GDM1 (cell line): ENCODE data around the gene GTPBP2.
"Not testable (repeated sequence)": the region's sequence is repeated elsewhere in the genome, so short reads cannot be mapped to it uniquely, and the experiment has no call there.

Experiments used
- DNase-seq: peaks from one replicate; lab custom pipeline; 2025; lab: John Stamatoyannopoulos, UW

Gene GTPBP2

DNA sequence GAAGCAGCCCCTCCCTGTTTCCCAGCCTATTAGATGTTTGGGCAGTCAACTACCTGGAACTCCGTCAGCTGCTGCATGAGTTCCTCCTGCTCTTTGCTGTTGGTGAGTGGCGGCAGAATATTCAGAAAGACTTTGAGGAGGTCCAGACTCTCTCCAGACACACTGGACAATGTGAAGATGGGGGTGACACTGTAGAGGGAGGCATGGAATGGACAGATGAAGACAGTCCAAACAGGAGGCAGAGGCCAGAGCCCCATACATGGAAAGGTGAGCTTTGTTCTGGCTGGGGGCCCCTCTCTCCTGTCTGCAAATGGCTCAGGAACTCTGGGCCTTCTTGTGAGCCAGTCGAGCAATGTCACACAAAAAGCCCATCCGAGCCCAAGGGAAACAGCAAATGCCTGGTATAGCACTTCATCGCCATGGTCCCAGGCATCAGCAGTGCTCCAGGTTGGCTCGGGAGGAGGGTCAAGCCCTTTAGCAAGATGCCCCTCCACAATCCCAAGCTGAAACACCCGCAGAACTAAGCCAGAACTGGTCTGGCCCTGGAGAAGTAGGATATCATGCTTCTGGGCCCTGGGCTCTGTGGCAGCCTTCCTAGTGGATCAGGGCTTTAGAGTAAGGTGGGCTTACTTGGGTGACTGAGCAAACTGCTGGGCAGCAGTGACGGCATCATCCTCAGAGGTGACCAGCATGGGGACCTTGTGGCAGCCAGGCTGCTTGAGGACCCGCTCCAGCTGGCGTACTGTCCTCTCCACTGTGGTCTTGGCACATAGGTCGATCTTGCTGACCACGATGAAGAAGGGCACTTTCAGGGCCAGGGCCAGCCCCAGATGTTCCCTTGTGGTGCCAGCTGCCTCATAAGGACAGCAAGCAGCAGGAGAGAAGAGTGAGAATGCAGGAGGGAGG, 4.9 kb downstream of the GTPBP2 start:
- DNase-seq, result no peak

DNA sequence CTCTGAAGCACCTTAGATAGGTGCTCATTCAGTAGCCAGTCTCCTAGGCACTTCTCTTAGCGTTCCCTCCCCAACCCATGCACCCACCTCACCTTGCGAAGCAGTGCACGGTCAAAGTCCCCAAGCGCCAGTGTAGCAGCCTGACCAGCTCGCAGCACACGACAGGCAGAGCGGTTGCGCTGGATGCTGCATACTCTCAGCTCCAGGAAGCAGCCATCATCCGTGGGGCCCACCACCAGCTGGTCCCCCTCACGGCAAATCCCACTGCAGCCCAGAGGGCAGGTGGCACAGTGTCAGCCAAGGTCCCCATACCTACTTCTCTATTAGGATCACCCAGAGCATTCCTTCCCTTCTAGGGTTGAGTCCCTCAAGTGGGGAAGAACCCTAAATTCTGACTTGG, 6.5 kb downstream of the GTPBP2 start:
- no peak for DNase-seq

DNA sequence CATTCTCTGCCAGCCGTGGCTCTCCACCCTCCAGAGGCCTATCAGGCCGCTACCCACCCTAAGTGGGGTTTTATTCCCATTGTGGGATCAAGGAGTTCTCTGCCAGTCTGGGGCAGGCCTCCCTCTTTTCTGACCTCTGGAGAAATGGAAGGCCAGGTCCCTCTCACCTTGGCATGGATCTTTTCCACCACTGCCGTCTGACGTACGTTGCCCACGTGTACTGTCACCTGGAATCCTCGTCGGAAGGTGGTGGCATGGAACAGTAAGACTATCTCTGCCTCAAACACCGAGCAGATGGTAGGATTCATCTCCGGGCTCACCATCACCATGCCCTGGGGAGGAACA, 7.3 kb downstream of the GTPBP2 start:
- DNase-seq, result no peak

DNA sequence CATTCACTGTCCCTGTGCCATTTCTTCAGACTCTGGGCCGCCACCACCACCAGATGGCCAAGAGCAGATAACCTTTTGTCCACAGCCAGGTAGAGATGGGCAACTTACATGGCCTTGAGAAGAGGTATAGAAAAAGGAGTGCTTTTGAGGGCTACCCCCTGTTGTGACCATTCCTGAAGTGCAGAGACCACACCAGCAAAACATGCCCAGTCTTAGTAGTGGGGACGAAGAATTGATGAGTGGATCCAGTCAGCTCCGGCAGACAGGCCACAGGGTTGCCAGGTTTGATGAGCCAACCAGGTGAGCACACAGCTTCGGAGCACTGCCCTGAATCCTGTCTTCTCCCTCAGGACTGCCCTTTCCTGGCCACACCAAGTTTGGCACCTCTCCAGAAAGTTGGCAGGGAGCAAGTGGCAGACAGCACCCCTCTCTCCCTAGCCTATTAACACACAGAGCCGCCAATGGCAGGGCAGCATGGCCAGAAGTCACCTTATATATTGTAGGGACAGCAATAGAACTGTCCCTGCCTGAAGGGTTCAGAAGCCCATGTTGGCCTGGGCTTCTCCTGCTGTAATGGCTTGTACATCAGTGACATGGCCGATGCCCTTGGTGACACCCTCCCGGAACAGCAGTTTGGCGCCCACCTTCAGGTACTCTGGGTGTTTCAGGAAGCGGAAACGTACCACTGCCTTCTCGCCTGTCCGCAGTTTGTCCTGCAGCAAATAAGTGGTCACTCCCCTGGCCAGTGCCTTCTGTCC, 7.8 kb downstream of the GTPBP2 start:
- DNase-seq, result no peak

DNA sequence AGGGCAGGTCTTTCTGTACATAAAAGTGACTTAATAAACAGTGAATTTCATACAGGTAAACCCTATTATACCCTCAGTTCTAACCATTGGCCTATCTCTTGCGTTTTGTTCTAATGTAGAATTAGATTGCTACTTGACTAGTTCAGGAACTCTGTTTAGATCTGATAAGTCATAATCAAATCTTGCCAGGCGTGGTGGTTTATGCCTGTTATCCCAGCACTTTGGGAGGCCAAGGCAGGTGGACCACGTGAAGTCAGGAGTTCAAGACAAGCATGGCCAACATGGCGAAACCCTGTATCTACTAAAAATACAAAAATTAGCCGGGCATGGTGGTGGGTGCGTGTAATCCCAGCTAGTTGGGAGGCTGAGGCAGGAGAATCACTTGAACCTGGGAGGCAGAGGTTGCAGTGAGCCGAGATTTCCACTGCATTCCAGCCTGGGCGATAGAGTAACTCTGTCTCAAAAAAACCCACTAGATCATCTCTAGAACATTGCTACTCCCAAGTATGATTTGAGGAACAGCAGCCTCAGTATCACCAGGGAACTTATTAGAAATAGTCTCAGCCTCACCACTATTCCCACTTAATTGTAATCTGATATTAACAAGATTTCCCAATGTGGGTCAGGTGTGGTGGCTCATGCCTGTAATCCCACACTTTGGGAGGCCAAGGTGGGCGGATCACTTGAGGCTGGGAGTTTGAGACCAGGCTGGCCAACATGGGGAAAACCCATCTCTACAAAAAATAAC, 12.2 kb downstream of the GTPBP2 start:
- no peak for DNase-seq

DNA sequence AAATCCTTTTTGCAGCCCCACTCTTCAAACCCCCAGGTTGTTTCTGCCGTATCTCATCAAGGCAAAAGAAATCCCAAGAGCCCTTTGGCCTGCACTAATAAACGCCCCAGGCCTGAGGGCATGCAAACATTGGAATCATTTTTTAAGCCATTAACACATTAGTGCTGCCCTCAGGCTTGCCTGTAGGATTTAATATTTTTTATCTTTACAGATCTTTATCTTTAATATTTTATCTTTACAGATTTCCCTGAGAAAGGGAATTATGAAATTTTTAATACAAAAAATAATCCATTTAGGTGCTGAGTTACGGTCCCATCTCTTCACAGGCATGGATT, 14.7 kb downstream of the GTPBP2 start:
- DNase-seq, result no peak

DNA sequence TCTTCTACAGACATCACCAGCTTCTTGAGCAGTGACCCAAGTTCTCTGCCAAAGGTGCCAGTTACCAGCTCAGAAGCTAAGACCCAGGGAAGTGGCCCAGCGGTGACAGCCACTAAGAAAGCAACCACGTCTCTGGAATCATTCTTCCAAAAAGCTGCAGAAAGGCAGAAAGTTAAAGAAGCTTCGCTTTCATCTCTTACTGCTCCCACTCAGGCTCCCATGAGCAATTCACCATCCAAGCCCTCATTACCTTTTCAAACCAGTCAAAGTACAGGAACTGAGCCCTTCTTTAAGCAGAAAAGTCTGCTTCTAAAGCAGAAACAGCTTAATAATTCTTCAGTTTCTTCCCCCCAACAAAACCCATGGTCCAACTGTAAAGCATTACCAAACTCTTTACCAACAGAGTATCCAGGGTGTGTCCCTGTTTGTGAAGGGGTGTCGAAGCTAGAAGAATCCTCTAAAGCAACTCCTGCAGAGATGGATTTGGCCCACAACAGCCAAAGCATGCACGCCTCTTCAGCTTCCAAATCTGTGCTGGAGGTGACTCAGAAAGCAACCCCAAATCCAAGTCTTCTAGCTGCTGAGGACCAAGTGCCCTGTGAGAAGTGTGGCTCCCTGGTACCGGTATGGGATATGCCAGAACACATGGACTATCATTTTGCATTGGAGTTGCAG, 15.2 kb downstream of the GTPBP2 start:
- no peak for DNase-seq

DNA sequence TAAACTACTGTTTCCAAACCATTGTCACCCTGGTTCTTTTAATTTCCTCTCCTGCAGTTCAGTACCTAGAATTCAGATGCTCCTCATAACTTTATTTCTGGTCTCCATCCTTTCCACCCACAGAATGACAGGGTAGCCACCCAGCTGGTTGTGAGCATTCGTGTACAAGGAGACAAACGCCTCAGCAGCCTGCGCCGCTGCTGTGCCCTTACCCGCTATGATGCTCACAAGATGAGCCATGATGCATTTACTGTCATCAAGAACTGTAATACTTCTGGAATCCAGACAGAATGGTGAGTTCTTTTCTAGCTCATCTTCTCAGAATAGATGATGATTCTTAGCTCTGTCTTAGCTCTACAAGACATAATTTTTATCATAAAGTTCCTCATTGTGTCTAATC, 18.6 kb downstream of the GTPBP2 start:
- DNase-seq, result no peak

DNA sequence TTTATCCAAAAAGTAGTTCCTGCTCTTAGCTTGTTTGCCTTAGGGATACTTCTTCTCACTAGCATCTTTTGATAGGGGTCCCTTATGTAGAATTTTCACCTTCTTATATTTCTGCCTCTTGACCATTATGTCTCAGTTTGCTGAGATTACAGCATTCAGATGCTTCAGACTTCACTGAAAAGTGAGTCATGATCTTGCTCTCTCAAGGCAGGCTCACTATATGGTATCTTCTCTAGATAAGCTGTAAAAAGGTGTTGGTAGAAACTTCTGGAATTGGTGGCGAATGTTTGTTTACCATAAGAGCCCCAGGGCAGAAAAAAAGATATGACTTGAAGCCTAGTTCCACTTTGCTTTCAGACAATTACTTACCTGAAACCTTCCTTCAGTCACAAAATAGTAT, 19.7 kb downstream of the GTPBP2 start:
- DNase-seq, result no peak

DNA sequence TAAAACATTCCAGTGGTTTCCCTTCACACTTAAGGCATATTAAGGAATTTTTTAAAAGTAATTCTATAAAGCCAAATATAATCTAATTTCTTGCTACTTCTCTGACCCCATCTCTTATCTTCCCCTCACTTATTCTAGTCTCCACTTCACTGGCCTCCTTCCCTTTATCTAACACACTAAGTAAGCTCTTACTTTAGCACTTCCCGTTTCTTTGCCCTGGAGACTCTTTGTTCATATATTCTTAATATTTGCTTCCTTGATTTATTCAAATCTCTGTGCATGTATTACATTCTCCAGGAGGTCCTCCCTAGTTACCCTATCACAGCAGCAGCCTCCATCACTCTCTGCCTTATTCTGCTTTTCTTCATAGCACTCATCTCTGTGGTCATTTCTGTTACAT, 20.3 kb downstream of the GTPBP2 start:
- no peak for DNase-seq

DNA sequence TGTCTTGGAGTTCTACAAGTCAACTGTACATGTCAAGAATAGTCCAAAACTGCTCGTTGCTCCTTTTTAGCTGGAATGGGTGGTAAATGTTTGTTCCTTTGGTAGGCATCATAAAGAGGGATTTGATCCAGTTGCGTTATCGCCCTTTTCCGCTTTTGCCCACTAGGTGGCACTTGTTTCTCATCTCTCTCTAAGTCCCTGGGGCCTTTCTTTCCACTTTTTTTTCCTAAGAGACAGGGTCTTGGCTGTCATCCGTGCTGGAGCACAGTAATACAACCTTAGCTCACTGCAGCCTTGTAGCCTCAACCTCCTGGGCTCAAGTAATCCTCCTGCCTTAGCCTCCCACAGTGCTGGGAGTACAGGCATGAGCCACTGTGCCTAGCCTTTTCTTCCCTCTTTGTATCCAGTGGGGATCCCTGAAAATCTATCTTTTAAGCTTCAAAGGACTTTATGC, 20.7 kb downstream of the GTPBP2 start:
- peak; percentile 29 for DNase-seq

DNA sequence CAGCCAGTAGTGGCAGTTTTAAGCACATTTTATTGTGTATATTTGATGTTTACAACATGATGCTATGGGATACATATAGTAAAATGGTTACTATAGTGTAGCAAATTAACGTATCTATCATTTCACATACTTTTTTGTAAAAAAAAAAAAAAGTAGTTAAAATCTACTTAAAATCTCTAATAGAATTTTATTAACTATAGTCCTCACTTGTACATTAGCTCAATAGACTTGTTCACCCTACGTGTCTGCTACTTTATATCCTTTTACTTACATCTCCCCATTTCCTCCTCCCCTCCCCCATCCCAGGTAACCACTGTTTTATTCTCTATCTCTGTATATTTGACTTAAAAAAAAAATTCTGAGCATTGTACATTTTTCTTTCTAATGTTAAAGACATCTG, 23.0 kb downstream of the GTPBP2 start:
- no peak for DNase-seq

DNA sequence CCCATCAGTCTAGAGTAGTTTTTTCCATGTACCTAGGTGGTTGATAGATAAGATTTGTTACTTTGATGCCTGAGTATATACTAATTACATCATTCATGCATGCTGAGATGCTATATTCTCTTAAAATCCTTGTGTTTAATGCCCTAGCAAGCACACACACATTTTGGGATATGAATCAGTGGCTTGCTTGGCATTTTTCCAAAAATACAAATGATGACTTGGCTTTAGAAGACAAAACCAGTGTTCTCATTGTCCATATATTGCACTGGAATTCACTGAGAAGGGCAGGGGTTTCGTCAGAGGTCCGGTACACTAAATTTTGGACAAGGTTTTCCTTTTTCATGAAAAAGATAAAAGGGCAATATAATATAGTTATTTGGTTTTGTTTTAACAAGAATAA, 24.9 kb downstream of the GTPBP2 start:
- no peak for DNase-seq

DNA sequence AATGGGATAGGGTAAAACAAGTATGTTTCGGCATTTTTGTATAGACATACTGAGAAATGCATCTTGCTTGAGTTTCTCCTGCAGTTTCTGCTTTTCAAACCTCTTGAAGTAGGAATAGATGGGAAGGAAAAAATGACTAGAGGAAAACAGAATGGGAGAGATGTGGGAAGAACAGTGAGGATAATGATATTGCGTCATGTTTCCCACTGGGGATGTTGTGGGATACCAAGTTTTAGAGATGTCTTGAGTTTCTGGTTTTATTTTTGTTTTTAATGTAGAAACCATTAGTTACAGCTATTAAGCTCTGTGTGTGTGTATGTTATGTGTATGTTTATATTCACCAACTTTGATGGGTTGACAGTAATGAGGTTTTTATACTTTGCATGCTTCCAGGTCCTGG, 28.5 kb downstream of the GTPBP2 start:
- no peak for DNase-seq

DNA sequence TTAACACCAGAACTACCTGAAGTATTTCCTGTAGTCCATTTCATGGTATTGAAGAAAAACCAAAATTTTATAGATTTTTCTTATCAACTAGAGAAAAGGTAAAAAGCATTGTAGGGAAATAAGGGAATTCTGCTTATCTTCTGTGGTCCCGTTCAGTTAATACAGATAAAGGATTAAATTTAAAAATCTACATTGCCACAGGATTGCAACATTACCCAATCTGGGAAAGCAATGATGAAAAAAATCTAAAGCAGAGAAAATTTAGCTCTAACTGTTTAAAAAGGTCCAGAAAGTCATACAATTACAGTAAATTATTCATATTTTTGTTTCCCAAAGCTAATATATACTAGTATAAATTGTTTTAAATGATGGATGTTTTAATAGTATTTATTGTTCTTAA, 35.1 kb downstream of the GTPBP2 start:
- DNase-seq, result no peak

DNA sequence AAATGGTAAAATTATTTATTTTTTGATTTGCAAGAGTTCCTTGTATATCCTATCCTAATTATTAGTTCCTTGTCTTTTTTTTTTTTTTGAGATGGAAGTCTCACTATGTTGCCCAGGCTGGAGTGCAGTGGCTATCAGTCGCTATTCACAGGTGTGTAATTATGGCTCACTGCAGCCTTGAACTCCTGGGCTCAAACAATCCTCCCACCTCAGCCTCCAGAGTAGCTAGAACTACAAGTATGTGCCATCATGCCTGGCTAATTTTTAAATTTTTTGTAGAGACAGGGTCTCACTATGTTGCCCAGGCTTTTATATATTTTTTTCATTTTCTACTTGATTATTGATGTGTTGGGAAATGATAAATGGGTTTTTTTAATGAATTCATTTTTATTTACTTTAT, 39.5 kb downstream of the GTPBP2 start:
- DNase-seq, result not testable (repeated sequence)

DNA sequence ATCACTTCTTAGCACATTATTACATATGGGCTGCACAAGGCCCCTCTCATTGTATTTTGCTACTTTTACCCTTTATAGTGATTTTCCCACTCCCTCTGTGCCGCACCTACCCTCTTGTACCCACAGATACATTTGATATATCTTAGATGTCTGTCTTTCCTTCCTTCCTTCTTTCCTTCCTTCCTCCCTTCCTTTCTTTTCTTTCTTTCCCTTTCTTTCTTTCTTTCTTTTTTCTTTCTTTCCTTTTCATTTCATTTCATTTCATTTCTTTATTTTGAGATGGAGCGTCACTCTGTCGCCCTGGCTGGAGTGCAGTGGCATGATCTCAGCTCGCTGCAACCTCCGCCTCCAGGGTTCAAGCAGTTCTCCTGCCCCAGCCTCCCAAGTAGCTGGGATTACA, 40.9 kb downstream of the GTPBP2 start:
- no peak for DNase-seq

DNA sequence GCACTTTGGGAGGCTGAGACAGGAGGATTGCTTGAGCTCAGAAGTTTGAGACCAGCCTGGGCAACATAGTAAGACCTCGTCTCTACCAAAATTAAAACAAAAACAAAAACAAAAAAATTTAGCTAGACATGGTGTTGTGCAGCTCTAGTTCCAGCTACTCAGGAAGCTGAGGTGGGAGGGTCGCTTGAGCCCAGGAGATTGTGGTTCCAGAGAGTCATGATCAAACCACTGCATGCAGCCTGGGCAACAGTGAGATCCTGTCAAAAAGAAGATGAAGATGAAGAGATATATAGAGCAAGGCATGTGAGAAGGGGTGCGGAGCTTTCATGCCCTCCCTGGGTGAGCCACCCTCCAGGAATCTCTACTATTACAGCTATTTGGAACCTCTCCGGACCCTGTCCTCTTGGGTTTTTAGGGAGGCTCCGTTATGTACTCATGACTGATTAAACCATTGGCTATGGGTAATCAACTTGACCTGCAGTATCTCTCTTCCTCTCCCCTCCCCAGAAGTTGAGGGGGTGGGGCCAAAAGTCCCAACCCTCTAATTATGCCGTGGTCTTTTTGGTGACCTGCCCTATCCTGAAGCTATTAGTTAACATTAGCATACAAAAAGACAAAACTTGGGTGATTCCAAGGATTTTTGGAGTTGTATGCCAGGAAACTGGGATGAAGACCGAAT, 44.0 kb downstream of the GTPBP2 start:
- no peak for DNase-seq

DNA sequence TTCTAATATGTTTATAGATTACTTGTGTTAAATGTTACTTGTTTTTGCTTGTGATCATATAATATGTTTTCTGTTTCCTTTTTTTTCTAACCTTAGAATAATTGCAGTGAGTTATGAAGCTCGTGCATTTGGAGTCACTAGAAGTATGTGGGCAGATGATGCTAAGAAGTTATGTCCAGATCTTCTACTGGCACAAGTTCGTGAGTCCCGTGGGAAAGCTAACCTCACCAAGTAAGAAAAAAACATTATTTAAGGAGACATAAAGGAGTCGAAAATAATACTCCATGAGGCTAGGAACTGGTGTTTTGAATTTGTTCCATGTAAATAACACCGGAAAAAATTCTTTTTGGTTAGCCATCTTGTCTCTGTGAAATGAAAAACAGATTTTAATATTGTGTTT, 46.2 kb downstream of the GTPBP2 start:
- no peak for DNase-seq

DNA sequence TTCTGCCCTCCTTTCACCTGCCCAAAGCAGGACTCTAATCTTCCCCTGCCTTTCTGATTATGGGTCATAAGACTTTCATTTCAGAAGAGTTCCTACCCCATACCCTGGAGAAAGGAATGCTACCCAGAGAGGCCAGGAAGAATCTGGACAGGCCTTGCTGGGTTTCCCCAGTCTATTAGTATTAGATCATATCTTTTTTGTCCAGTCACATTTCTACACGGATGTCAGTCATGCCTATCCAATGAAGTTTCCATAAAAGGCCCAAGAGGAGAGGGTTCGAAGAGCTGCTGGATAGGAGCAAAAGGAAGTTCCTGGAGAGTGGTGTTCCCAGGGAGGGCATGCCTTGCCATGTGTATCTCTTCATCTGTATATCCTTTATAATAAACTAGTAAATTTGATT, 49.9 kb downstream of the GTPBP2 start:
- no peak for DNase-seq

DNA sequence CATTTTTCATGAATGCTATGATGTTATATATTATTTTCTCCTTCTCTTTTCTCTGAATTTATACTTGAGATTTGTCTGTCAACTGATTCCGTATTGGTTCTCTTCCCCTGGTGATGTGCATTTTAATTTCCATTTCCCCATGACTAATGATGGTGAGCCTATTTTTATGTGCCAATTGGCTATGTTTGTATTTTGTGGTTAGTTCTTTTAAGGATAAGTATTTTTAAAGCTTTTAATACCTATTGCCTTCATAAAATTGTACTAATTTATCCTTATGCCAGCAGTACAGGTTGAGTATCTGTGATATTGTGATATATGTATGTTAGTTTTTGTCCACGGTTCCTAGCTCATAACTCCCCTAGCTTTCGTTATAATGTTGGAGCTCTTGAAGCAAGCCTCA, 50.3 kb downstream of the GTPBP2 start:
- no peak for DNase-seq
